GM12892 (cell line): ENCODE results near the gene TPM3.

Experiments
- POLR2A ChIP-seq: IDR thresholded peaks from 2 replicates; pipeline ENCODE4 v1.6.1; 2011; ENCODE audit warnings: low read depth, low read length, control low read depth
- POLR2AphosphoS5 ChIP-seq: IDR thresholded peaks from 2 replicates; pipeline ENCODE4 v1.6.1; 2011; ENCODE audit warnings: low read depth, low read length, control low read depth

GRCh38 chr1:154192476-154192875 lies 576 bp upstream of the TPM3 start:
- TF ChIP-seq POLR2AphosphoS5: no peak
- no peak for TF ChIP-seq POLR2A
